Stimulated activated CD4-positive, alpha-beta T cell treated with anti-CD3 and anti-CD28 coated beads, TNF-alpha, amount 100 ng/mL, for 1 hour (primary cell): ENCODE results near the gene CCDC141.
A peak's percentile ranks its signal among the peaks of the same experiment; 100 is the strongest.
"Not testable (repeated sequence)": the region's sequence is repeated elsewhere in the genome, so short reads cannot be mapped to it uniquely, and the experiment has no call there.

Experiments
- DNase-seq, 3 donors: peaks; one replicate each; pipeline ENCODE4 v3.0.0-alpha.2; 2020; ENCODE audit warnings: low read depth in 3 of 3, low spot score in 1 of 3

CCDC141 gene, protein sequence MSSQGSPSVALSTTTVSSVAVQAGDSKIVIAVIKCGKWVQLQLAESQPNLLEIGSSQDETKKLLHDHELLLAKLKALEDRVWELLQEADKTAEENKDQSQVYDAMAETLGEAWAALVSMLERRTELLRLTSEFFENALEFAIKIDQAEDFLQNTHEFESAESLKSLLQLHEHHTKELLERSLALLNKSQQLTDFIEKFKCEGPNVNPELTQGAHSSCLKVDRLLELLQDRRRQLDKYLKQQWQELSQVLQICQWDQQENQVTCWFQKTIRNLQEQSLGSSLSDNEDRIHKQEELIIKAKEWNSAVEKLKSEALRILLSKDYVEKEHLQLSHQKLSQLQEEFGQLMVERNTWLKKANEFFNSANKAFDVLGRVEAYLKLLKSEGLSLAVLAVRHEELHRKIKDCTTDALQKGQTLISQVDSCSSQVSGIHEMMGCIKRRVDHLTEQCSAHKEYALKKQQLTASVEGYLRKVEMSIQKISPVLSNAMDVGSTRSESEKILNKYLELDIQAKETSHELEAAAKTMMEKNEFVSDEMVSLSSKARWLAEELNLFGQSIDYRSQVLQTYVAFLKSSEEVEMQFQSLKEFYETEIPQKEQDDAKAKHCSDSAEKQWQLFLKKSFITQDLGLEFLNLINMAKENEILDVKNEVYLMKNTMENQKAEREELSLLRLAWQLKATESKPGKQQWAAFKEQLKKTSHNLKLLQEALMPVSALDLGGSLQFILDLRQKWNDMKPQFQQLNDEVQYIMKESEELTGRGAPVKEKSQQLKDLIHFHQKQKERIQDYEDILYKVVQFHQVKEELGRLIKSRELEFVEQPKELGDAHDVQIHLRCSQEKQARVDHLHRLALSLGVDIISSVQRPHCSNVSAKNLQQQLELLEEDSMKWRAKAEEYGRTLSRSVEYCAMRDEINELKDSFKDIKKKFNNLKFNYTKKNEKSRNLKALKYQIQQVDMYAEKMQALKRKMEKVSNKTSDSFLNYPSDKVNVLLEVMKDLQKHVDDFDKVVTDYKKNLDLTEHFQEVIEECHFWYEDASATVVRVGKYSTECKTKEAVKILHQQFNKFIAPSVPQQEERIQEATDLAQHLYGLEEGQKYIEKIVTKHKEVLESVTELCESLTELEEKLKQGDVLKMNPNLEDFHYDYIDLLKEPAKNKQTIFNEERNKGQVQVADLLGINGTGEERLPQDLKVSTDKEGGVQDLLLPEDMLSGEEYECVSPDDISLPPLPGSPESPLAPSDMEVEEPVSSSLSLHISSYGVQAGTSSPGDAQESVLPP (N-terminal part only)

DNA sequence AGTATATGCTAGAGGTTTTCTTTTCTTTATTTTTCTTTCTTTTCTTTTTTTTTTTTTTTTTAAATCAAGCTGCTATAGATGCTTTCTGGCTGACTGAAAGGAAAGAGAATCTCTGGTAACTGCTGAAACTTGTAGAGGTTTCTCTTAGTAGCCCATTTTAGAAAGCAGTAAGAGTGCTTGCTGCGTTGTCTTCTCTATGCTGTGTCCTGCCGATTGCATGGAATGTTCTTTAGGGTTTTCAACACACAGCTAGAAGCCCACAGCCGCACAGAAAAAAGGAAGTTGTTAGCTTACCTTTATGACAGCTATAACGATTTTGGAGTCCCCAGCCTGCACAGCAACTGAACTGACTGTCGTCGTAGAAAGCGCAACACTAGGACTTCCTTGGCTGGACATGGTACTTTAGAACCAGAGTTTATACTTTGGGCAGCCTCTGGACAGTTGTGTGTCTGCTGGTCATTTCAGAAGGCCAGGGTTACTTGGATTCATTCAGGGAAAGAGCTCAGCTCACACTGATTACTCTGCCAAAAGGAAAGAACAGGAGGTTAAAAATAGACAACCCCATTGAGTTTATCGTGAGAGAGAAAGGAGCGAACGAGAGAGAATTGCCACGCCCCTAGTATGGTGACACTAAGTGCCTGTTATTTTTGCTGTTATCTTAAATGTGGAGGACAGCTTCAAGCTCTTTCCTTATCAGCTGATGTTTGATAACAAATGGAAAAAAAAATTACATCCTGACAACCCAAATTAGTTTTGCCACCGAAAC, at the start of gene CCDC141:
CCDC141 (minus strand) TSS at position 592 of the 766 bp plus-strand sequence; CDS start at position 396, 196 bp downstream.
- peak in 1 of 3 donors; percentile 5 for DNase-seq

DNA sequence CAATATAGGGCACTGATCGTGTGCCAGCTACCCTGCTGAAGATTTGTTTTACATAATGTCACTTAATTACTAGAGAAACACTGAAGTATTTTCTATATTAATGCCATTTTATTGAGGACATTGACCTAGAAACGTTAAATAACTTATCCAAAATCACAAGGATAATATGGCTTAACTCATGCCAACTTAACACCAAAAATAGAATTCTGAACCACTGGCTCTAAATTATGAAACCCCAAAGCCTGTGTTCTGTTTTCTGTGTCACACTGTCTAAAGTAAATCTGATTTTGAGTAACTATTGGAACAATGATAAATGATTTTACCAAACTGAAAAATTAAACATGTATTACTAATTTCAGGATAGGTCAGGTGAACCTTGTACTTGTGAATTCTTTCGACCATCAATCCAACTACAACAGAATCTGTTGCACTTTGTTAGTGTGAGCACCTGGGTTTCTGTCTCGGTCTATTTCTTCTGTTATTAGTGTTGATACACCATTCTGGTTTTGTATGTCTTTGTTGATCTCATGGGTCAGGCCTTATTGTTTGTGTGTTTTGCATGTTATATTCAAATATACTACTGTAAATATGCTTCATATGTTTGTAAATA, 48.2 kb upstream of the CCDC141 start:
- no peak for DNase-seq

DNA sequence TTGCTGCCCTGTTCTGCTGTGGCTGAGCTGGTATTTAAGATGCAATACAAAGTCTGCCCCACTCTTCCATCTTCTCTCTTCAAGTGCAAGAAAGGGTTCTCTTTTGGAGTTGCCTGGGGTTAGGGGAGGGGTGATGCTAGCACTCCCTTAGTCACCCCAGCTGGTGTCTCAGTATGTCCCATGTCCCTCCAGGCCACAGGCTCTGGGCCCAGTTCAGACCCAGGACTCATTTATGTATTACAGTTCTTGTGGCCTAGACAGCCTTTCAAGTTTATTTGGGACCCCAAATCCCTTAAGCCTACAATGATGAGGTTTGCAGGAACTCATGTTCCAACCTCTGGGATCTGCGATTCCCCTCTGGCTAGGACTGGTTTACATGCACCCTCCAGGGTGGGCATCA, 47.2 kb upstream of the CCDC141 start:
- DNase-seq, result no peak

DNA sequence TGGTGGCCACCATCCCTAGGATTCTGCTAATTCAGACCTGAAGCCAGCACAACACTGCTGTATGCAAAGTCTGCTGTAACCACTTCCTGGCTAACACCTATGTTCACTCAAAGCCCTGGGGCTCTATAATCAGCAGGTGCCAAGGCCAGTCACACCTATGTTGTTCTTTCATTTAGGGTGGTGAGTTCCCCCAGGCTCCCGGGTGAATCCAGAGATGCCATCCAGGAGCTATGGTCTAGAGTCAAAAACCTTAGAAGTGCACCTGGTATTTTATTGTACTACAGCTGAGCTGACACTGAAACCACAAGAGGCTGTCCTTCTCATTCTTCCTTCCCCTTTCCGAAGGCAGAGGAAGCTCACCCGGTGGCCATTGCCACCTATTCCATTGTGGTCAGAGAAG, 46.2 kb upstream of the CCDC141 start:
- no peak for DNase-seq

DNA sequence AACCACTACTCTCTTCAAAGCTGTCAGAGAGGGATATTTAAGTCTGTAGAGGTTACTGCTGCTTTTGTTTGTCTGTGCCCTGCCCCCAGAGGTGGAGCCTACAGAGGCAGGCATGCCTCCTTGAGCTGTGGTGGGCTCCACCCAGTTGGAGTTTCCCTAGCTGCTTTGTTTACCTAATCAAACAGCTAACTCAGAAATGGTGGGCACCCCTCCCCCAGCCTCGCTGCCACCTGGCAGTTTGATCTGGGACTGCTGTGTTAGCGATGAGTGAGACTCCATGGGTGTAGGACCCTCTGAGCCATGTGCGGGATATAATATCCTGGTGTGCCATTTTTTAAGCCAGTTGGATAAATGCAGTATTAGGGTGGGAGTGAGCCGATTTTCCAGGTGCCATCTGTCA, 43.0 kb upstream of the CCDC141 start:
- not testable (repeated sequence) for DNase-seq

DNA sequence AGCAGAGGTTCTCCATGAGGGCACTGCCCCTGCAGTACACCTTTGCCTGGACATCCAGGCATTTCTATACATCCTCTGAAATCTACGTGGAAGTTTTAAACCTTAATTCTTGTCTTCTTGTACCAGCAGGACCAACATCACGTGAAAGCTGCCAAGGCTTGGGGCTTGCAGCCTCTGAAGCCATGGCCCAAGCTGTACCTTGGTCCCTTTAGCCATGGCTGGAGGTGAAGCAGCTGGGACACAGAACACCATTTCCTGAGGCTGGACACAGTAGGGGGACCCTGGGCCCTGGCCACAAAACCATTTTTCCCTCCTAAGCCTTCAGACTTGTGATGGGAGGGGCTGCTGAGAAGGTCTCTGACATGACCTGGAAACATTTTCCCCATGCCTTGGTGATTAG, 32.8 kb upstream of the CCDC141 start:
- DNase-seq, result no peak

DNA sequence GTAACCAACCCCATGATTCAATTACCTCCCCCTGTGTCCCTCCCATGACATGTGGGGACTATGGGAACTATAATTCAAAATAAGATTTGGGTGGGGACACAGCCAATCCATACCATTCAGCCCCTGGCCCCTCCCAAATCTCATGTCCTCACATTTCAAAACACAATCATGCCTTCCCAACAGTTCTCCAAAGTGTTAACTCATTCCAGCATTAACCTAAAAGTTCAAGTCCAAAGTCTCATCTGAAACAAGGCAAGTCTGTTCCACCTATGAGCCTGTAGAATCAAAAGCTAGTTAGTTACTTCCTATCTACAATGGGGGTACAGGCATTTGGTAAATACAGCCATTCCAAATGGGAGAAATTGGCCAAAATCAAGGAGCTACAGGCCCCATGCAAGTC, 32.0 kb upstream of the CCDC141 start:
- DNase-seq, result no peak

DNA sequence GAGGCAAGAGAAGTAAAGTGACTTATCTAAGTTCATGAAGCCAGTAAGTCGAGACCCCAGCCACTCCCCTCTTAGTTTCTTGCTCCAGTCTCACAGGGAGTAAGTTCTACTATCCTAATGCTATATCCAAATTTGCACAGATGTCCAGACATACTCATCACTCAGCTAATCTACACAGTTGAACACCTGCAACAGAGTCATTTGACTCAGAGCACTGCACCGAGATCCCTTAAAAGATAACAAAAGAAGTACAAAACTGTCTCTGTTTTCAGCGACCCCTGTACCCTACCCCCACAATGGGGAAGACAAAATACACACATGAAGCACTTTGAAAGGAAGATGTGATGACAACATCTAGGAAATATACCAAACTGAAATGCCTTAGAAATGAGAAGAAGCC, 22.6 kb upstream of the CCDC141 start:
- DNase-seq, result no peak

DNA sequence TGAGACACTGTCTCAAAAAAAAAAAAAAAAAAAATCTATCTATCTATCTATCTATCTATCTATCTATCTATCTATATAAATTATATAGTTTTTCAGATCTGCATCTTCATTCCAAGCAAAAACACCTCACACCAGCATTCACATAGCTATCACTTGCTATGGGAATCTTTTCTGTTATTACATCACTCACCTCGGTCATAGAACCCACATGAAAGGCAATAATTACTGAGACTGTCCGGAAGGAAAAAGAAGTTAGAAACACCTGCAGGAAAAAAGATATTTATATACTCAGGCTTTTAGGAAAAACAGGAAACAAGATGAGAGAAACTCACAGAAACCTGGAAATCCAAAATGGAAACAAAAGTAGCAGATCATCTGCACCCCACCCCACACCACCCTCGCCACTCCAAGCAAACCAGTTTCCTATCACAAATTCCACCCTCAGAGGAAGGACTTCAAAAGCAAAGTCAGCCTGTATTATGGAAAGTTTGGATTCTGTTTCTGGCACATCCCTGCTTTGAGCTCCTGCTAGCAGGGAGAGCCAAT, 21.9 kb upstream of the CCDC141 start:
- no peak for DNase-seq

DNA sequence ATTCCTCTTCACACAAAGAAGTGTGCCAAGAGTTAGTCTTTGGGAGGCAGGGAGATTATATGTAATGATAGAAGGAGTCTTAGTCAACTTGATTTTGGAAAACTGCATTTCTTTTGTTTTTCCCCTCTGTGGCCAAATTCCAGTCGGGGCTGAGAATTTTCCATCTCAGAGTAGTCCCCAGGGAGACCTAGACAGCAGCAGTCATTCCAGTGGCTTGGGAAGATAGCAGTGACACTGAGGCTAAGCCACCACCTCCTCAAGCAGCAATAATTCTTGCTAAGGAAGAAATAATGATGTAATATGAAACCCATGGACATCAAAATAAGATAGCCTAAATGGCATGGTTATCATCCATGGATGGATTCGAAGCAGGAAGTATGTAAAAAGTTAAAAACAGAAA, 21.0 kb upstream of the CCDC141 start:
- DNase-seq, result no peak

DNA sequence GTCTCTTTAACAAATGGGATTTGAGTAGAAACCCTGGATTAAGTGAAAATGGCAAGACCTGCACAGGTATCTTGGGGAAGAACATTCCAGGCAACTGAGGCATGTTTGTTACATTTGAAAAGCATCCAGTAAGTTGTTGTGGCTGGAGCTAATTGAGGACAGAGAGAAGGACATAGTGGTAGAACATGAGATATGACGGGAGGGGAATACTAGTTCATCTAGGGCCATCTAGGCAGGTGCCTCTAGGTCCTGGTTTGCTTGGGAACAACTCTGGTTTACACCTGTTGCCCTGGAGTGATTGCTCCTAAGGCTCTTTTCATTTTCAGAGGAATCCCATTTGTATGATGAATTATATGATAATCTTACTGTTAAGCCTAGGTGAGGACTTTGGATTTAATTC, 19.7 kb upstream of the CCDC141 start:
- no peak for DNase-seq

DNA sequence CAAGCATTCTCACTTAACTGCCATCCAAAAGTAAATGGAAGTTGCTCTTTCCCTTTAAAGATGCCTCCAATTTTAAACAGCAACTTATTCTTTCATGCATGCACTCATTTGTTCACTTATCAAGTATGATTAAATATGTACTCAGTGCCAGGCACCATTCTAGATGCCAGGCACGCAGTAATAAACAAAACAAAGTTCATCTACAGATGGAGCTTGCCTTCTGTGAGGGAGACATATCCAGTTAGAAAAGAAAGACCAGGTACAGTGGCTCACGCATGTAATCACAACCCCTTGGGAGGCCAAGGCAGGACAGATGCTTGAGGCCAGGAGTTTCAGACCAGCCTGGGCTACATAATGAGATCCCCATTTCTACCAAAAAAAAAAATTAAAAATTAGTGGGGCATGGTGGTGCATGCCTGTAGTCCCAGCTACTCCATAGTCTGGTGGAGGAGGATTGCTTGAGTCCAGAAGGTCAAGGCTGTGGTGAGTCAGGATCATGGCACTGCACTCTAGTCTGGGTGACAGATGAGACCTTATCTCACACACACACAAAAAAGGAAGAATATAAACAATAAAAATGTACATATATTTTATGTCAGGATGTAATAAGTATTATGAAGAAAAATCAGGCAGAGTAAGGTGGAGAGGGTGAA, 19.2 kb upstream of the CCDC141 start:
- no peak for DNase-seq

DNA sequence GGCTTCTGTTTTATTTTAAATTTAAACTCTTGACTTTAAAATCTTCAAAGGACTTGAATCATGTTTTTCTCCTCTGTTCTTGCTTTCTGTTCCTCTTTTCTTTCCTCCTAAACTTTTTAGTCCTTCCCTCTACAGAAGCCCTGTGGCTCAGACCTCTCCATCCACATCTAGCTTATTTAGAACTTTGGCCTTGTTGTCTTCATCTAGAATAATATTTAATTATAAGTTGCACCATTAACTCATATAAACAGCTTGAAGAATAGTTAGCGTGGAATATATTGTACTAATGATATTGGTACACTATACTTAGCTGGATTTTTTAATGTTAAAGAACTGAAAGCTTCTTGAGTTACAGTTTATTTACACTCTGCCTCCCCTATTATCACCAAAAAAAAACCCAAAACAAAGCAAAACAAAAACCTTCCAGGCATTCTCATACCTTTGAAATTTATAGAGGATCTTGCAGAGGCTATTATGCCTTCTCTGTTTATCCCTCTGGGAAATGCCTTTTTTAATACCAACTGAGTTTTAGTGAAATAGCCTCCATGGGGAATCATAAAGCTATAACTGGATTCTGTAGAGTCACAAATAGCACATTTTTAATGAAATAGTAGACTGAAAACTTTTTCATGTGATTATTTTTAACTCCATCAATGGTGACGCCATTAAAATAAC, 9.2 kb upstream of the CCDC141 start:
- no peak for DNase-seq

DNA sequence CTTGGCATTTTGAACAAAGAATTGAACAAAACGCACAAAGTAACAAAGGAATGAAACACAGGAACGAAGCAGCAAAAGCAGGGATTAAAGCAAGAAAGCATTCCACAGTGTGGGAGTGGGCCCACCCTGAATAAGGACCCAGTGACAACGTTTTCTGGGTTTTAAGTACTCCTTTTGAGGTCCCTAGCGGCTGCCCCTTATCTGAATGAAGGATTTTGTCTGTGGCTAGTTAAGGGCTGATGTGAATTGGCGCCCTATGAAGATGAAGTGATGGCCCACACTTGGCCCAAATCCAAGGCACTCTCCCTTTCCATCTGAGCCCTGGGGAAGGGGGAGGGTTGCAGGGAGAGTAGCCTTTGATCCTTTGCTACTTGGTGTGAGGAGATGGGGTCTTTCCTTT, 7.8 kb upstream of the CCDC141 start:
- no peak for DNase-seq

DNA sequence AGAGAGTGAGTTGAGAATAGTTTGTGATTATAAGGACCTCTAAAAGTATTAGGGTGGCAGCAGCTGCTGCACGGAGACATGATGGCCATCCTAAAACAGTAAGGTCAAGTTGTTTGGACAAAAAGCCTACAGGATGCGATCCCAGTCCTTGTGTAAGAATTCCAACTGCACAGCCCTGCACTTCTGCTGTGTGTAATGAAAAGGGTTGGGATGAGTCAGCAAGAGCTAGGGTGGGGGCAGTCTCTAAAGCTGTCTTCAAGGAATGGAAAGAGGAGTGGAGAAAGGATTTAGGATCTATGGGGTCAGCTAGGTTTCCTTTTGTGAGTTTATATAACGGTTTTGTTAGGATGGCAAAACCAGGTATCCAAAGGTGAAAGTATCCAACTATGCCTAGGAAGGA, 3.6 kb upstream of the CCDC141 start:
- DNase-seq, result not testable (repeated sequence)

DNA sequence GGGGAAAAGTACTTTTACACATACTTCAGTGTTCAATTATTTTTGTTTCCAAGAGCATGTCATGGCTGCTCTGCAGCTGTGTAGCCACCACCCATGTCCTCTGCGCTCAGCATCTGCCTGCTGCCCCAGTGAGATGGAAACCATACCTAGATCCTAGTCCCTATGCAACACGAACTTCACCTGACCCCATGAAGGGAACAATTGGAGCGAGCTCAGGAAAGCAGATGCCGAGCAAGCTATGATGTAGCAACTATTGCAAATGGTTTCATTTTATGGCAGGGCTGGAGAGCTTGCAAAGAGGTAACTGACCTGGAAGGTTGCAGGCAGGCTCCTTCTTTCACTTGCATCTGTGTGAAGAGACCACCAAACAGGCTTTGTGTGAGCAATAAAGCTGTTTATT, 1.3 kb upstream of the CCDC141 start:
- DNase-seq, result no peak

DNA sequence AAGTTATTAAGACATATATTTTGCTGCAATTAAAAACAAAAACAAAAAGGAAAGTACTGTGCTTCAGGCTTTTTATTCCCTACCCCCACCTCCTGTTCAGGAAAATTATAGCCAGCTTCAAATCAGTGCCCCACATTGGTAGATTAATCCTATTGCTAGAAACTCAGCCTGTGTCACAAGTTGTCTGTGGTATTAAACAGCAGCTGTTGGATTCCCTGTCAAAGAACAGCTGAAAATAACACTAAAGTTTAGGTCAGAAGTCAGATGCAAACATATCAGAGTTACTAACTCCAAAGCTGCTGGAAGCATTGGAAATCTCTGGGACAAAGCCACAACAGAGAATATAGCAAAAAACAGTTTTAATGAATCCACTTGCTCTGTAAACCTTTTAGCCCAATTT, 818 bp upstream of the CCDC141 start:
- no peak for DNase-seq

DNA sequence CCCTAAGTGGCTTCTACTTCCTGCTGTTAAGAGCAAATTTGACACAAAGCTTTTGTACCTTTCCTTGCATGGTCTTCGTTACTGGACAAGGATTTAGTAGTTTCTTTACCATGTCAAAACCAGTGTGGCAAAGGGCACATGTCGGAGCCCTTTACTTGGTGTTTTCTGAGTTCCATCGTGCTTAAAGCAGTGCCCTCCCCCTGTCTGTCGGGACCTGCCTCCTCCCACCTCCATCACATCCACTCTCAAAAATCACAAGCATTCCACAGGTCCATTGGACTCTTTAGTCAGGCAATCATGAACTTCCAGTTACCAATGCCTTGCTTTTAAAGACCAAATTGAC, 763 bp downstream of the CCDC141 start:
- no peak for DNase-seq

DNA sequence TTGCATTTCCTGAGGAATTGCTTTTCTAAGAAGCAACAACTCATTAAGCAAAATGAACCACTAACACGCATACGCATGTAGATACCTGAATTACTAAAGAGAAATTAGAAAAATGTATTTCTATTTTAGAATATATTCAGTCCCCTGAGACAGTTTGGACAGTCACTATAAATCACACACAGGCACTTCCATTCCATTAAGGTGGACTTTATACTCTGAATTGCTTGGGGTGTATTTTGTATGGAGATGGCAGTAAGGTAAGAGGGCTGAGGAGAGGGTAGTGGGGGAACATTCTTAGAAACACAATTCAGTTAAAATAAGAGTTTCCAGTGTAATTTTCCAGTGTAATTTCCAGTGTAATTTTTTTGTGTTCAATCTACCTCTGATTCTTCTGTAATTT, 1.8 kb downstream of the CCDC141 start:
- DNase-seq, result no peak
